GF-D8 (cell line): ENCODE data around the gene DLG3.
"Not testable (repeated sequence)": the region's sequence is repeated elsewhere in the genome, so short reads cannot be mapped to it uniquely, and the experiment has no call there.

Experiments used
- DNase-seq: peaks from one replicate; lab custom pipeline; 2025; lab: John Stamatoyannopoulos, UW

The DLG3 gene

DNA sequence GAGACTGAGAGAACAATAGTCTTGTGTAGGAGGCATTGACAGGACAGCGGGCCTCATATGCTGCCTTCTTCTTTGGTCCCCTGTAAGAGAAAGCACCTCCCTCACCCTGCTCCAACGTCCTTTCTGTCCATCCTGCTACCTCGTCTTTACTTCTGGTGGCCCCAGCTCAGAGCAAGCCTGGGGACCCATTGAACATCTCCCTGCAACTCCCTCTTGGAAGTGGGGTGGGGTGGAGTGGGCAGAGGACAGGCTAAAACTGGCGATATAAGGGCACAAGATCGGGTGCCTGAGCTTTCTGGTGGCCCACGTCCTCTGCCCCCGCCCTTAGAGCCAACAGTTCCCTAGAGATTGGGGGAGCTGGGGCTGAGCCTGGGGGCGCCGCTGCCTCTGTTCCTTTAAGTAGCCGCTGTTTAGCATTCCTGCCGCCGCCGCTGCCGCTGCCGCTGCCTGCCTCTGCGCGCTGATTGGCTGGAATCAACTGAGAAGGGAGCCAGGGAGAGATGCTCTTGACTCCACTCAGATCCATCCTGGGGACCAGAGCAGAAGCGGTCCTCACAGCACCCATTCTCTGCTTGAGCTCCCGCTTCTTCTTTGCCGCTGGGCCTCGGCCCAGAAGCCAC, at the start of gene DLG3:
Gene DLG3, plus strand, starts transcription at position 510 of the 620 bp plus-strand sequence. CDS start 367 bp downstream, outside the sequence.
- DNase-seq: no peak

GRCh38 chrX:70398899-70399298, 45.7 kb upstream of the DLG3 start:
- DNase-seq: peak; percentile 19

- DNase-seq: not testable (repeated sequence)
These were observed 44.5 kb upstream of the DLG3 start for GRCh38 chrX:70400181-70400580.

DNA sequence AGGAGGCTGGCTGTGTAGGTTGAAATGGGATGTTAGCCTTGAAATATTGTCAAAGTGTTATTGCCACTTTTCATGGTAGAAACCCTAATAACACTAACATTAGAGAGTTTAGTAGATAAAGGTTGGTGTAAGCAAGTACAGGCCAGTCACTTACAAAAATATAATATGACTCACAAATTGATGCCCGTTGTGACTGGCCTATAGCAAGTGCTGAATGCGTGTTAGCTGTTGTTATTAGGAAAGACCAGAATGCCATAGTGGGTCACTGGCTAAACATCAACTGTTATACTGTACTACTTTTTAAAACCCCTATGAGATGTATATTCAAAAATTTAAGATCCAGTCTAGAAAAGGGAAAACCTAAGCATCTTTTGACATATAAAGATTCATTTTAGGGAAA, 41.9 kb upstream of the DLG3 start:
- no peak for DNase-seq

GRCh38 chrX:70405003-70405402, 39.6 kb upstream of the DLG3 start:
- DNase-seq: no peak

- DNase-seq: no peak
These were observed 33.7 kb upstream of the DLG3 start for GRCh38 chrX:70410921-70411320.

GRCh38 chrX:70411475-70411874, 33.2 kb upstream of the DLG3 start:
- no peak for DNase-seq

- DNase-seq: no peak
These were observed 23.0 kb upstream of the DLG3 start for GRCh38 chrX:70421618-70422017.

DNA sequence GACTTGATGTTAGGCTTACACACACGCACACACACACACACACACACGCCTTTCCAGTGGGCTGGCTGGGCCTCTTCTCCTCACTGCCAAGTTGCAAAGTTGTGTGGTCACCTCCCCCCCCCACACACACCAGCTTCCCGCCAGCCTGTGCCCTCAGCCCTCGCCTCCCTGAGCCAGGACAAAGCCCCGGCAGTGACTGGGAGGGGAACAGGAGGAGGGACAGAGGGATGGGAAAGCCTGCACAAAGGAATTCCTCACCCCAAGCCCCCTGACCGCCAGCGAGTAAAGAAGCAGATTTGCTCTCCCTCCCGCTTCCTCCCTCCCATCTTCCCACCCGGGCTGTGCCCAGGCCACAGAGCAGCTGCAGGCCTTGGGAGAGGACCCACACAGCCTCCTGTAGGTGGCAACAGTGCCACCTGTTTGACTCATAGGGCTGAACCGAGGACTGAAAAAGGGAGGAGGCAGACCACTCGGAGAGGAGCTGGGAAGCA, 21.7 kb upstream of the DLG3 start, which contains the start of gene GDPD2:
Gene GDPD2, plus strand, starts transcription at position 464 of the 491 bp plus-strand sequence. CDS start 1,671 bp downstream, outside the sequence.
- no peak for DNase-seq

GRCh38 chrX:70423936-70424675, 20.5 kb upstream of the DLG3 start:
- no peak for DNase-seq

GRCh38 chrX:70424801-70425200, 19.8 kb upstream of the DLG3 start:
- no peak for DNase-seq

DNA sequence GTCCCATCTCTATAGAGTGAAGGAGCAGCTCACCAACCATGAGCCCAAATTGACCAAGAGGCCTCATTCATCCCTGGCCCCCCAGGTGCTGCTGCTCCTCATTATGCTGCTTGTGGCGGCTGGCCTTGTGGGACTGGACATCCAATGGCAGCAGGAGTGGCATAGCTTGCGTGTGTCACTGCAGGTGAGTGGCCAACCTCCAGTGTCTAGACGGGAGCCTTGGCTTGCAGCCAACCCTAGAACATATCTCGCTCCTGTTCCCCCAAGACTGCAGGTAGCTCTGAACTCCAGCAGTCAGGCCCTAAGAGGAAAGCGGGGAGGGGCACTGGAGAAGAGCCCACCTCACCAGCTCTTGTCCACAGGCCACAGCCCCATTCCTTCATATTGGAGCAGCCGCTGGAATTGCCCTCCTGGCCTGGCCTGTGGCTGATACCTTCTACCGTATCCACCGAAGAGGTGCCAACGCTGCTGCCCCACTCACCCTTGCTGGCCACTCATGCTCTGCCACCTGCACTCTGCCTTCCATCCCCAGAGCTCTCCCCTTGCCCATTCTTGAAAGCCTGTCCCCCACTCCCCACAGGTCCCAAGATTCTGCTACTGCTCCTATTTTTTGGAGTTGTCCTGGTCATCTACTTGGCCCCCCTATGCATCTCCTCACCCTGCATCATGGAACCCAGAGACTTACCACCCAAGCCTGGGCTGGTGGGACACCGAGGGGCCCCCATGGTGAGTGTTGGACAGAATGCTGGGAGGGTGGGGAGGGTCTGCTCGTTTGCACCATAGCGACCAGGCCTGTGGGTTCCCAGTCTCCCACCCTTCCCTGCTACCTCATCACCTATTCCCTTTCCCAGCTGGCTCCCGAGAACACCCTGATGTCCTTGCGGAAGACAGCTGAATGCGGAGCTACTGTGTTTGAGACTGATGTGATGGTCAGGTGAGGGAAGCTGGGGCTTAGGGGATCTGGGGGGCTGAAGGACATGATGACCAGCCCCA, 18.1 kb upstream of the DLG3 start:
- DNase-seq: no peak

- DNase-seq: no peak
These were observed 17.3 kb upstream of the DLG3 start for GRCh38 chrX:70427365-70427764.

DNA sequence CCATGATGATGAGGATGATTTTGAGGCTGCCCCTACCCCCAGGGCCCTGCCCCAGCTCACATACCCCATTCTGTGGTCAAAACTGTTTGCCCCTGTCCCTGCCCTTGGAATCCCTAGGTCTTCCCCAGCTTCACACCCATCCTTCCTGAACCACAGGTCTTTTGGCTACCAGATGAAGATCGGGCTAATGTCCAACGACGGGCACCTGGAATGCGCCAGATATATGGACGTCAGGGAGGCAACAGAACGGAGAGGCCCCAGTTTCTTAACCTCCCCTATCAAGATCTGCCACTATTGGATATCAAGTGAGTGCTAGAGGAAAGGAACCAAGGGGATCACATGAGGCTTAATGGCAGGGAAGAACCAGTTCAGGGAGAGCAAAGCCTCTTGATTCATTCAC, 14.9 kb upstream of the DLG3 start:
- DNase-seq: no peak

- no peak for DNase-seq
These were observed 11.4 kb upstream of the DLG3 start for GRCh38 chrX:70432936-70433847.

DNA sequence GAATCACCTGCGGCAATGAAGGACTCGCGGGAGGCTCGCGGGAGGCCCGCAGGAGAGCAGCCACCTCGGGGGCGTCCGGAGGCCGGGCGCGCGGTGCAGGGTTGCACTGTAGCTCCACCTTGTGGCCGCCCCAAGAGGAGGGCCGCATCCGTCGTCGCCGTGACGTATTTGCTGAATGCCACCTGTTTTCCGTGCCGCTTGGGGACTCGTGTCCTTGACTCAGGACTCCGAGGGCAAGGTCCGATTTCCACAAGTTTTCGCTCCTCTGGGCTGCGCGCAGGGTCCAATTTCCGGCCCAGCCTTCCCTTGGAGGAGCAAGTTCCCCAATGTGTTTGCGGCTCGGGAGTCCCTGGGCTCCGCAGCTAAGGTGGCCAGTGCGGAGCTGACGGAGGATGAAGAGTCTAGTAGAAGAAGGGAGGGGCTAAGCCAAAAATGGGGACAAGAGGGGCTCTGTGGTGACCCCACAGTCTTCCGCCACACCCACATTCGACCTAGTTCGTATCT, 10.7 kb upstream of the DLG3 start:
- no peak for DNase-seq

- DNase-seq: no peak
These were observed 10.2 kb upstream of the DLG3 start for GRCh38 chrX:70434352-70434866.

DNA sequence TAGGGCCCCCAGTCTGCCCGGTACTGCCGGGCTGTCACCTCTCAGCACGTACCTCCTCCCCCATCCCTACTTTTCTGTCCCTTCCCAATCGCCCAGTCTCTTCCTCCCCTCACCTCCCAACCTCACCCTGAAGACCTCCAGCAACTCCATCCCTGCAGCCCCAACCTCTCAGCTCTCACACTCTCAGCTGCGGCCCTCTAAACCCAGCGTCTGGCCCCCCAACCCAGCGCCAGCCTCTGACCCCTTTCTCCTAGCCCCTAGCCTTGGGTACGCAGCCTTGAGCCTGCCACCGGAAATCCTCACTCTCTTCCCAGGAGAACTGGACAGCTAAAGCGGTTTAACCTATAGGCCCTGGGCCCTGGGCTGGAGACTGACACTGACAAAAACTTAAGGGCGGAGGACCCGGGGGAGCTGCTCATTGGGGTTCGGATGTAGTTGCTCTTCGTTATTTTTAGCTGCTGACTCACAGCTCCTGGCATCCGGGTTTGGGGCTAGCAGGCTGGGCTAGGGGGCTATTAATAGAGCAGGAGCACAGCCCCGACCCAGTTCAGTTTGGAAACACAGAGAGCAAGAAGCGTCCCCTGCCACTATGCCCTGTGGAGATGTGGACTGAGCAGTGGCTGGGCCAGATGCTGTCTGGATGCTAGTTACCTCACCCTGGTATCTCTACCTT, 9.6 kb upstream of the DLG3 start:
- DNase-seq: no peak

GRCh38 chrX:70436343-70436742, 8.3 kb upstream of the DLG3 start:
- no peak for DNase-seq

DNA sequence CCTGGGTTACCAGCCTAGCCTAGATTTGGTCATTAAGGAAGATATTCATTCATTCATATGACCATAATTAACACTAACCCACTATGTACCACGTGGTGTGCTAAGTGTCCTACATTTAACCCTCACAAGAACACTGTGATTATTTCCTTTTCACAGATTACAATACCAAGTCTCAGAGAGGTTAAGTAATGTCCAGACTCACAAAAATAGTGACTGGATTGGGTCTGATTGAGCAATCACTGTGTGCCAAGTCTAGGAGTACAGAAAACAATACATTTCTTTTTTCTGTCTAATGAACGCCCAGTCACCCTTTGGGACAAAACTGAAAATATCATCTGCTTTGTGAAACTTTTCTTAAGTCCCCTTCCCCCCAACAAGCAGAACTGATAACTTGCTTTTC, 7.6 kb upstream of the DLG3 start:
- no peak for DNase-seq
